Measurements from ENCODE around the gene HGFAC. TPM values are rescaled to one million over a fixed set of nuclear protein-coding genes. Genes with fewer than 3 reads are reported as not detected.

The HGFAC gene
- 1.5 TPM for total RNA-seq
- long read RNA-seq, partial matches to known transcripts, result 0 of 1 reads
- long read RNA-seq, other reads (novel, unspliced or antisense), result 1 of 1 reads

GRCh38 chr4:3441501-3442459 is at the start of gene HGFAC:
Gene HGFAC, plus strand, starts transcription at chr4:3441968. Its CDS starts 34 bp downstream, at chr4:3442002.
- ATAC-seq (no peak), DNase-seq (ENCODE audit: missing footprints) (peak; percentile 45)
- intact Hi-C loops (cut with DNase I), result no loop called here

- no peak for ATAC-seq
- peak; percentile 4 for DNase-seq (ENCODE audit: missing footprints)
- intact Hi-C loops (cut with DNase I), result no loop called here
Measured at GRCh38 chr4:3392321-3392720, 49.4 kb upstream of the HGFAC start.

- ATAC-seq, result no peak
- intact Hi-C loops (cut with DNase I), result no loop called here
- DNase-seq (ENCODE audit: missing footprints), result peak; percentile 63
Measured at GRCh38 chr4:3393171-3393570, 48.6 kb upstream of the HGFAC start.

GRCh38 chr4:3396600-3396999 is 45.2 kb upstream of the HGFAC start:
- intact Hi-C loops (cut with DNase I), result no loop called here
- DNase-seq (ENCODE audit: missing footprints), result no peak
- no peak for ATAC-seq

GRCh38 chr4:3397128-3397527 is 44.6 kb upstream of the HGFAC start:
- intact Hi-C loops (cut with DNase I), result no loop called here
- no peak for ATAC-seq

GRCh38 chr4:3399277-3400194 is 42.2 kb upstream of the HGFAC start:
- DNase-seq (ENCODE audit: missing footprints), result peak; percentile 63
- intact Hi-C loops (cut with DNase I), result no loop called here
- ATAC-seq, result peak; percentile 57

More at GRCh38 chr4:3397128-3397527, 44.6 kb upstream of the HGFAC start:
- DNase-seq (ENCODE audit: missing footprints), result peak; percentile 15

- intact Hi-C loops (cut with DNase I), result no loop called here
- ATAC-seq (no peak), DNase-seq (ENCODE audit: missing footprints) (peak; percentile 39)
Measured at GRCh38 chr4:3401436-3402171, 40.2 kb upstream of the HGFAC start.

- ATAC-seq (peak; percentile 78), DNase-seq (ENCODE audit: missing footprints) (peak; percentile 67)
- intact Hi-C loops (cut with DNase I), result no loop called here
Measured at GRCh38 chr4:3402491-3403347, 39.0 kb upstream of the HGFAC start.

GRCh38 chr4:3403348-3403906 is 38.3 kb upstream of the HGFAC start:
- intact Hi-C loops (cut with DNase I), result no loop called here
- ATAC-seq (peak; percentile 12), DNase-seq (ENCODE audit: missing footprints) (peak; percentile 40)

- intact Hi-C loops (cut with DNase I), result no loop called here
- ATAC-seq, result no peak
- DNase-seq (ENCODE audit: missing footprints), result no peak
Measured at GRCh38 chr4:3404546-3404945, 37.2 kb upstream of the HGFAC start.

GRCh38 chr4:3405176-3405575 is 36.6 kb upstream of the HGFAC start:
- intact Hi-C loops (cut with DNase I), result no loop called here
- DNase-seq (ENCODE audit: missing footprints) (peak; percentile 17), ATAC-seq (no peak)

- DNase-seq (ENCODE audit: missing footprints), result peak; percentile 17
- no peak for ATAC-seq
- intact Hi-C loops (cut with DNase I), result no loop called here
Measured at GRCh38 chr4:3406021-3406420, 35.7 kb upstream of the HGFAC start.

- ATAC-seq (no peak), DNase-seq (ENCODE audit: missing footprints) (peak; percentile 49)
- intact Hi-C loops (cut with DNase I), result no loop called here
Measured at GRCh38 chr4:3406431-3406830, 35.3 kb upstream of the HGFAC start.

- intact Hi-C loops (cut with DNase I), result no loop called here
- DNase-seq (ENCODE audit: missing footprints) (peak; percentile 37), ATAC-seq (no peak)
Measured at GRCh38 chr4:3407171-3407771, 34.5 kb upstream of the HGFAC start.

GRCh38 chr4:3407930-3408792 is 33.6 kb upstream of the HGFAC start:
- ATAC-seq, result no peak
- intact Hi-C loops (cut with DNase I), result no loop called here
- peak; percentile 33 for DNase-seq (ENCODE audit: missing footprints)

- ATAC-seq (no peak), DNase-seq (ENCODE audit: missing footprints) (peak; percentile 55)
- intact Hi-C loops (cut with DNase I), result no loop called here
Measured at GRCh38 chr4:3408793-3409330, 32.9 kb upstream of the HGFAC start.

Data from Right ventricle myocardium inferior (tissue), 1 donor.